C4-2B (cell line): Measurements from ENCODE around the gene ADAM8.
A peak's percentile ranks its signal among the peaks of the same experiment; 100 is the strongest.

Experiments
- H3K27ac ChIP-seq: fragments of 450-650 bp; 2 replicates; pipeline ENCODE4 v1.5.1; 2017
- ZFX ChIP-seq: fragments of 450-650 bp; IDR thresholded peaks from 2 replicates; pipeline ENCODE4 v1.6.1; 2017
- TF ChIP-seq, protein P1 (sequence below): fragments of 450-650 bp; conservative IDR thresholded peaks from 2 replicates; pipeline ENCODE4 v1.5.1; 2017; ENCODE audit warnings: mild to moderate bottlenecking

ADAM8 gene

DNA sequence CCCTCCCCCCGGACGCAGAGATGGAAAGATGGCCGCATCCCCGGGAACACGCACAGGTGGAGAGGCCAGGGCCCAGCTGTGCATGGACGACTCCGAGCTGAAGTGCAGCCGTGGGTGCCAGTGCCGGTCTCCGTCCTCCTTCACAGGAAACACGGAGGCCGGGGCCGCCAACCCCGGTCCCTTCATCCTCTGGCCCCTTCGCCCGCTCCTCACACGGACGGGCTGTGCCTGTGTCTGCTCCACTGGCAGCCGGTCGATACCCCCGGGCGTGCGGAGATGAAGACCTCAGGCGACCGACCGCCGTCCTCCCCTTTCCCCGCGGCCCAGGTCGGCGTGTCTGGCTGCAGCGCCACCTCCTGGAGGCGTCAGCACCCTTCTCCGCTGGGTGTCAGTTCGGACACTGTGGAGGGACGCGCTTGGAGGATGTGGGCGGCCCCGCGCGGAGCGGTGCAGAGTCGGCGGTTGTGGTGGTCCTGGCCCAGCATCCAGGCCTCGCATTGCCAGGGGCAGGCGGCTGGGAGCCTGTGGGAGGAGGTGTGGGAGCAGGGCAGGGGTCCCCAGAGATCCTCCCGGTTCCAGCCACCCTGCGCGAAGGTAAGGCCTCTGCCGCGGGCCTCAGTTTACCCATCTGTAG is 41.9 kb upstream of the ADAM8 start:
- peak overlapping the region; percentile 20; the same call in 1 of the 2 replicates for H3K27ac ChIP-seq
- TF ChIP-seq, protein P1, sequence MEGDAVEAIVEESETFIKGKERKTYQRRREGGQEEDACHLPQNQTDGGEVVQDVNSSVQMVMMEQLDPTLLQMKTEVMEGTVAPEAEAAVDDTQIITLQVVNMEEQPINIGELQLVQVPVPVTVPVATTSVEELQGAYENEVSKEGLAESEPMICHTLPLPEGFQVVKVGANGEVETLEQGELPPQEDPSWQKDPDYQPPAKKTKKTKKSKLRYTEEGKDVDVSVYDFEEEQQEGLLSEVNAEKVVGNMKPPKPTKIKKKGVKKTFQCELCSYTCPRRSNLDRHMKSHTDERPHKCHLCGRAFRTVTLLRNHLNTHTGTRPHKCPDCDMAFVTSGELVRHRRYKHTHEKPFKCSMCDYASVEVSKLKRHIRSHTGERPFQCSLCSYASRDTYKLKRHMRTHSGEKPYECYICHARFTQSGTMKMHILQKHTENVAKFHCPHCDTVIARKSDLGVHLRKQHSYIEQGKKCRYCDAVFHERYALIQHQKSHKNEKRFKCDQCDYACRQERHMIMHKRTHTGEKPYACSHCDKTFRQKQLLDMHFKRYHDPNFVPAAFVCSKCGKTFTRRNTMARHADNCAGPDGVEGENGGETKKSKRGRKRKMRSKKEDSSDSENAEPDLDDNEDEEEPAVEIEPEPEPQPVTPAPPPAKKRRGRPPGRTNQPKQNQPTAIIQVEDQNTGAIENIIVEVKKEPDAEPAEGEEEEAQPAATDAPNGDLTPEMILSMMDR: peak; percentile 88
- TF ChIP-seq ZFX: no peak

DNA sequence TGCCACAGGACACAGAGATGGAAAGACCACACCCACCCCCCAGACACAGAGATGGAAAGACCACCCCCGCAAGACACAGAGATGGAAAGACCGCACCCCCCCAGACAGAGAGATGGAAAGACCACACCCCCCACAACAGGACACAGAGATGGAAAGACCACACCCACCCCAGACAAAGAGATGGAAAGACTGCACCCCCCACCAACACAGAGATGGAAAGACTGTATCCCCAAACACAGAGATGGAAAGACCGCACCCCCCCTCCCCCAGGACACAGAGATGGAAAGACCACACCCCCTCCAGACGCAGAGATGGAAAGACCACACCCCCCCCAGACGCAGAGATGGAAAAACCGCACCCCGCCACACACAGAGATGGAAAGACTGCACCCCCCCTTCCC is 40.1 kb upstream of the ADAM8 start:
- TF ChIP-seq ZFX: no peak
- TF ChIP-seq, protein P1: no peak

DNA sequence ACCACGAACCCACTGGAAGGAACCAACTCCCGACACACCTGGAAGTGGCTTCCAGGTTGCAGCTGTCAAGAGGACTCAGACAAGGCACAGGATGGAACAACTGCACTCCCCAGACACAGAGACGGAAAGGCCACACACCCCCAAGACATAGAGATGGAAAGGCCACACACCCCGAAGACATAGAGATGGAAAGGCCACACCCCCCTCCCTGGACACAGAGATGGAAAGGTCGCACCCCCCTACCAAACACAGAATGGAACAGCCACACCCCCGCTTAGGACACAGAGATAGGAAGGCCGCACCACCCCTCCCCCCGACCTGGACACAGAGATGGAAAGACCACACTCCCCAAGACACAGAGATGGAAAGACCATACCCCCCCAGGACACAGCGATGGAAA is 39.6 kb upstream of the ADAM8 start:
- TF ChIP-seq ZFX: no peak
- TF ChIP-seq, protein P1: no peak
- H3K27ac ChIP-seq: no peak overlapping the region

More for the DNA sequence above, 40.1 kb upstream of the ADAM8 start:
- H3K27ac ChIP-seq: no peak overlapping the region

DNA sequence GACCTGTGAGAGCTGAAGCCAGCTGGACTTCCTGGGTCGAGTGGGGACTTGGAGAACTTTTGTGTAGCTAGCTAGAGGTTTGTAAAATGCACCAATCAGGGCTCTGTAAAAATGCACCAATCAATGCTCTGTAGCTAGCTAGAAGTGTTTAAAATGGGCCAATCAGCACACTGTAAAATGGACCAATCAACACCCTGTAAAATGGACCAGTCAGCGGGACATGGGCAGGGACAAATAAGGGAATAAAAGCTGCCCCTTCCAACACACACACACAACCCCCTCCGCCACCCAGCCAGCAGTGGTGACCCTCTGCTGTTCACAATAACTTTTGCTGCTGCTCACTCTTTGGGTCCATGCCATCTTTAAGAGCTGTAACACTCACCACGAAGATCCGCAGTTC is 39.2 kb upstream of the ADAM8 start:
- TF ChIP-seq ZFX: no peak
- TF ChIP-seq, protein P1: no peak
- no peak overlapping the region for H3K27ac ChIP-seq

DNA sequence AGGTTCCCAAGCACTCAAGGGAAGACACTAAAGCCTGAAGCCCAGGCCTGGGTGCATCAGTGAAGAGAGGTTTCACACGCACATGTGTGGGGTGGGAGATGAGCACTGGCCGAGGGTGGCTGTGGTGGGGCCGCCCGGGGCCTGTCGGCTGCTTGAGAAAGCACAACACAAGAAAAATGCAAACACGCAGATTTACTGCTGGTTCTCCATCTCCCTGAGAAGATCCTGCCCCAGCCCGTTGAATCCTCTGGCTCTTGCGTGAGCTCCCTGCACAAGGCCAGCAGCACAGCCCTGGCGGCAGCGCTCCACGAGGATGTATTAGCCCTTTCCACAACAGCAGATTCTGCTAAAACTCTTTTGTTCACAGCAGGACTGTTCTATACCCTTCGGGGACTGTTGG is 38.2 kb upstream of the ADAM8 start:
- no peak overlapping the region for H3K27ac ChIP-seq
- TF ChIP-seq, protein P1: no peak
- TF ChIP-seq ZFX: no peak

GRCh38 chr10:133313192-133313591 is 36.5 kb upstream of the ADAM8 start:
- peak overlapping the region; percentile 5; the same call in 1 of the 2 replicates for H3K27ac ChIP-seq

GRCh38 chr10:133312769-133313145 is 36.1 kb upstream of the ADAM8 start:
- no peak overlapping the region; the same call in 1 of the 2 replicates for H3K27ac ChIP-seq
- no peak for TF ChIP-seq ZFX
- TF ChIP-seq, protein P1: no peak

More at GRCh38 chr10:133313192-133313591, 36.5 kb upstream of the ADAM8 start:
- TF ChIP-seq, protein P1: no peak
- TF ChIP-seq ZFX: no peak
